Activated CD4-positive, alpha-beta T cell treated with anti-CD3 and anti-CD28 coated beads, Interleukin-2, amount 10 ng/mL, durations not matched to agents 24 days and 14 days (primary cell): Measurements from ENCODE around the gene ZC3H12A. TPM values are rescaled to one million over a fixed set of nuclear protein-coding genes. Genes with fewer than 3 reads are reported as not detected.

ENCODE experiments used
- DNase-seq: peaks from one replicate; pipeline ENCODE4 v3.0.0; 2022
- H3K27ac Mint-ChIP-seq: one replicate; pipeline ENCODE4 v1.8.0; 2022; ENCODE audit warnings: mild to moderate bottlenecking, mixed read lengths
- H3K27me3 Mint-ChIP-seq: one replicate; pipeline ENCODE4 v1.8.0; 2022; ENCODE audit warnings: mixed read lengths
- H3K36me3 Mint-ChIP-seq: one replicate; pipeline ENCODE4 v1.8.0; 2022; ENCODE audit warnings: low read depth, mild to moderate bottlenecking, mixed read lengths
- H3K4me1 Mint-ChIP-seq: one replicate; pipeline ENCODE4 v1.8.0; 2021; ENCODE audit warnings: mixed read lengths
- H3K4me3 Mint-ChIP-seq: one replicate; pipeline ENCODE4 v1.8.0; 2022; ENCODE audit warnings: mild to moderate bottlenecking, moderate library complexity, mixed read lengths
- H3K9me3 Mint-ChIP-seq: one replicate; pipeline ENCODE4 v1.8.0; 2021; ENCODE audit warnings: mixed read lengths
- intact Hi-C: fragments of 100-400 bp; cut with micrococcal nuclease; formaldehyde crosslinking; loops from one replicate; pipeline ENCODE4 v1.15.1; 2023
- total RNA-seq: library from RNA; stranded (reverse); gene quantifications from 2 replicates; pipeline ENCODE4 v1.2.3, GENCODE V29; 2022

The ZC3H12A gene
- total RNA-seq, 1 donor from 2014 or later: 40.4 TPM

DNA sequence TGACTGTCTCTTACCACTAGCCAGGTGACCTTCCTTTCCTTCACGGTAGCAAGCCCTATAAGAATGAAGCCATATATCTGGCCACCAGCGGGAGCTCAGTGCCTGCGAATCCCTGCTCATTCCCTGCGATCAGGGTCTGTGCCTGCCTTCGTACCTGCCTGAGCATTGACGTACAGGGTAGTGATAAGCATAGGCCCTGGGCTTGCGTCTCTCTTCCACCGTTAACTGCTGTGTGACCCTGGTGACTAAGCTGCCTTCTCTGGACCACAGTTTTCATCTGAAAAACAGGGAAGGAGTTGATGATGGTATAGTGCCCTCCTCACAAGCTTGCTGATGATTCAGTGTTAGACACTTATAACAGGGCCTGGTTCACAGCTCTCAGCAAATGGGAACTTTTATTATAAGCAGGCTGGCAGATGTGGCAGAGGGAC is 4.1 kb downstream of the ZC3H12A start:
- H3K27ac Mint-ChIP-seq: peak overlapping the region; percentile 98
- peak; percentile 74 for DNase-seq
- no peaks in the 10 kb centered on the region for H3K27me3 Mint-ChIP-seq
- peak overlapping the region; percentile 97 for H3K4me3 Mint-ChIP-seq
- intact Hi-C loops: loop anchor here (2.0 to 10.0 kb wide), 8 partner anchors 76 to 1376 kb away; partner anchors contain the start of genes C1orf122, MAP7D1, MTF1 and RRAGC
- no peaks in the 10 kb centered on the region for H3K9me3 Mint-ChIP-seq
- H3K36me3 Mint-ChIP-seq: peaks cover 83% of the 10 kb centered on the region
- peaks cover 35% of the 10 kb centered on the region for H3K4me1 Mint-ChIP-seq

DNA sequence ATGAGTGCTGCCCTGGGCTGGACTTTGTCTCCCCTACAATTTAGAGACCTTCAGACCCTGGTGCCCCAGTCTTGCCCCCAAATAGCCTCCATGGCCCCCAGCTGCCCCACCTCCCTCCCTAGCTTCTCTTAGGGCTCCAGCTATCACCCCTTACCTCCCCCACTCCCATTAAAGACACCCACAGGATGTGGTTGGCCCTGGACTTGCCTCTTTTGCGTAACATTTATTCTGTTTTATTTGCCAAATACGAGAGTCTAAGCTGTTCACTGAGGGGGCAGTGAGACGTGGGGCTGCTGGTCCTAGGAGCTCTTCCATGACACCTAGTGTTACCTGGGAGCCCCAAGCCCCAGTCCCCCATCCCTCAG is 4.5 kb downstream of the ZC3H12A start:
- DNase-seq: peak; percentile 80
- Mint-ChIP-seq H3K27ac (peak overlapping the region; percentile 98), H3K36me3 (peaks cover 87% of the 10 kb centered on the region), H3K4me1 (peaks cover 31% of the 10 kb centered on the region), H3K4me3 (peak overlapping the region; percentile 97), H3K27me3 (no peaks in the 10 kb centered on the region), H3K9me3 (no peaks in the 10 kb centered on the region)
- intact Hi-C loops: loop anchor here (1.0 to 10.0 kb wide), 9 partner anchors 35 to 1376 kb away; partner anchors contain the start of genes C1orf122, MAP7D1, MEAF6 and MTF1

DNA sequence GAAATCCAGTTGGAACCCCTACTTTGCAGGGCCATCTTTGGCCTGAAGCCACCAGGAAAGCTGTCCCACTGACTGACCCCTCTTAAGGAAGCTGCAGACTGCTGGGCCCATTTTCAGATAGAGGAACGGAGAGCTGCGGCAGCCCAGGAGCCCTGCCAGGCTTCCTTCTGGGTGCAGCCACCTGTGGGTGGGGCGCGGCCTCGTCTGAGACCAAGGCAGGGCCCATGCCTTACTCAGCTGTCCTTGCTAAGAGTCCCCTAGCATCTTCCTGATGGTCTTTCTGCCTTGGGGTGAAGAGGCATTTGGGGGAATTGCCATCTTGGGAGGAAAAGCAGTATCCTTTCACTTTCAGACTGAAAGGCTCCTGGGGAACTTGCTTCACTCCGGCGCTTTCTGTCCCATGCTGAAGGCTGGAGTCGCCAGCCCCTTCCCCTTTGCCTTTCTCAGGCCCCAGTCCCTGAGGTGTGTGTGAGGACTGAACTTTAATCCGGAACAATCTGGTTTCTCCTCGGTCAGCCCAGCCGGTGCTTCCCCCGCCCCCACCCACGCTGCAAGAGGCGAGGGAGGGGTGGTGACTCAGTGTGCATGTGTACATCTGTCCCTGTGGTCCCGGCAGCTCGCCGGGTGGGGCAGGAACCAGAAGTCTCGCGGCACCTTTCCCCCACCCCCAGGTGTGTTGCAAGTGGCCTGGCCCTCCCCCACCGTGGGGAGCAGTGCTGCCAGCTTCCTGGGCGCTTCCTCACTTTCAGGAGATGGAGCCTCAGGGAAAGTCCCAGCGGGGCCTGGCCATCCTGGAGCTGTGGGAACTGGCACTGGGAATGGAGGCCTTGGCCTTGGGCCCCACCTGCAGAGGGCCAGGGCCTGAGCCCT is 5.1 kb downstream of the ZC3H12A start:
- H3K27me3 Mint-ChIP-seq: no peaks in the 10 kb centered on the region
- H3K4me3 Mint-ChIP-seq: peak overlapping the region; percentile 97
- peak; percentile 94 for DNase-seq
- H3K4me1 Mint-ChIP-seq: peaks cover 32% of the 10 kb centered on the region
- no peaks in the 10 kb centered on the region for H3K9me3 Mint-ChIP-seq
- peak overlapping the region; percentile 98 for H3K27ac Mint-ChIP-seq
- intact Hi-C loops: loop anchor here (1.0 to 10.0 kb wide), 9 partner anchors 35 to 1375 kb away; partner anchors contain the start of genes C1orf122, MAP7D1, MEAF6 and MTF1
- H3K36me3 Mint-ChIP-seq: peaks cover 93% of the 10 kb centered on the region

DNA sequence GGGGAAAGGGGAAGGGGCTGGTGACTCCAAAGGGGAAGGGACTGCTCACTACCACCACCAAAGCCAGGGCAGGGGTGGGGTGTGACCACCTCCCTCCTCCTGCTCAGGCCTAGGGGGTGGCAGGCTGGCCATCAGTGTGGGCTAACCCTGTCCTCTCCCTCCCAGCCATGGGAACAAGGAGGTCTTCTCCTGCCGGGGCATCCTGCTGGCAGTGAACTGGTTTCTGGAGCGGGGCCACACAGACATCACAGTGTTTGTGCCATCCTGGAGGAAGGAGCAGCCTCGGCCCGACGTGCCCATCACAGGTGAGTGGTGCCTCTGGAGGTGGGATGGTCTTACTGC is 5.7 kb downstream of the ZC3H12A start:
- Mint-ChIP-seq H3K4me1 (peaks cover 32% of the 10 kb centered on the region), H3K4me3 (peak overlapping the region; percentile 97), H3K9me3 (no peaks in the 10 kb centered on the region), H3K36me3 (peaks cover 90% of the 10 kb centered on the region), H3K27me3 (no peaks in the 10 kb centered on the region), H3K27ac (peak overlapping the region; percentile 98)
- intact Hi-C loops: no loop called here
- no peak for DNase-seq

DNA sequence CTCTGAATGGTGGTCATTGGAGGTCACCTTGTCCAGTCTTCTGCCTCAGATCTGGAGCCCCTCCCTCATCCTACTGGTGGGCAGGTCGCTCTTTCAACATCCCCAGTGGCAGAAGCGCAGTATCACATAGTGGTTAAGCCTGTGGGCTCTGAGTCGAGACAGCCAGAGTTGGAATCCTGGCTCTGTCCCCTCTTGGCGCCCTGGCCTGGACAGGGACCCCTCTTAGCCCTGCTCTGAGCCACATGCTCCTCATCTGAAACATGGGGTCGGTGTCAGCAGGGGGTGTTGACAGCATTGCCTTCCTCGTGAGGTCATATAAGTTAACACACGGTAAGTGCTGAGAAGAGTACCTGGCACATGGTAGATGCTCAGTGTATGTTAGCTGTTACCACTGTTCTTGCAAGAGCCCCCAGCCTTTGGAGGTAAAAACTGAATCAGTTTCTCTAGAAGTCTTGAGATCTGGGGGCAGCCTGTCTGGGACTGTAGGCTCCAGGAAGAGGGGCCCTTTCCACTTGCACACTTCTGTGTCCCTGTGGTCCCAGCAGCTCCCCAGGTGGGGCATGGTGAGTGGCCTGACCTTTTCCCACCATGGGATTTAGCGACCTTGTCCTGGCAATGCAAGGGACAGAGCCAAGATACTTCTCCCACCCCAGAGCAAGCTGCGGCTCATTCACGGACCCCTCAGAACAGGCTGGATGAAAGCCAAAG is 6.4 kb downstream of the ZC3H12A start:
- peaks cover 84% of the 10 kb centered on the region for H3K36me3 Mint-ChIP-seq
- H3K27ac Mint-ChIP-seq: peak overlapping the region; percentile 87
- intact Hi-C loops: no loop called here
- peaks cover 32% of the 10 kb centered on the region for H3K4me1 Mint-ChIP-seq
- no peaks in the 10 kb centered on the region for H3K27me3 Mint-ChIP-seq
- H3K9me3 Mint-ChIP-seq: no peaks in the 10 kb centered on the region
- H3K4me3 Mint-ChIP-seq: peak overlapping the region; percentile 97
- DNase-seq: peak; percentile 61

DNA sequence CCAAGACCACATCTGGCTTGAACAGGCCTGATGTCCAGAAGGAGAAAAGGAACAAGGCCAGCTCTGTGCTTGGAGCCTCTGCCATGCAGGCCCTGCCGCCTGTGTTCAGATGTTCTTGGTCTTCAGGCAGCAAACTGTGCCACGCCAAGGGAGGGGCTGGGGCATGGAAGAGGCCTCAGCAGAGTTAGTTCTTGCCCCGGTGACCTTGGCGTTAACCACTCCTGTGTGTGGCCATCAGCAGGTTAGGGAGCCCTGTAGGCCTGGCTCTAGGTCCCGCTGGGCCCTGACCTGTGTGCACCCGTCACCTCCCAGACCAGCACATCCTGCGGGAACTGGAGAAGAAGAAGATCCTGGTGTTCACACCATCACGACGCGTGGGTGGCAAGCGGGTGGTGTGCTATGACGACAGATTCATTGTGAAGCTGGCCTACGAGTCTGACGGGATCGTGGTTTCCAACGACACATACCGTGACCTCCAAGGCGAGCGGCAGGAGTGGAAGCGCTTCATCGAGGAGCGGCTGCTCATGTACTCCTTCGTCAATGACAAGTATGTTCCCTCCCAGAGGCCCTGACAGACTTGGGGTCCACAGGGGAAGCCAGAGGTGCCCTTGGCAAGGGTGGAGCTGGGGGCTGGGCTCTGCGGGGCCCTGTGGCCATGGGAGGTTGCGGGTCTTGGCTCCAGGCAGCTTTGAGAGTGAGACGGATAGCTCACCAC is 7.1 kb downstream of the ZC3H12A start:
- H3K4me3 Mint-ChIP-seq: peak overlapping the region; percentile 28
- H3K27me3 Mint-ChIP-seq: no peaks in the 10 kb centered on the region
- intact Hi-C loops: no loop called here
- peaks cover 77% of the 10 kb centered on the region for H3K36me3 Mint-ChIP-seq
- peak; percentile 62 for DNase-seq
- no peaks in the 10 kb centered on the region for H3K9me3 Mint-ChIP-seq
- H3K4me1 Mint-ChIP-seq: peaks cover 32% of the 10 kb centered on the region
- H3K27ac Mint-ChIP-seq: peak overlapping the region; percentile 87

DNA sequence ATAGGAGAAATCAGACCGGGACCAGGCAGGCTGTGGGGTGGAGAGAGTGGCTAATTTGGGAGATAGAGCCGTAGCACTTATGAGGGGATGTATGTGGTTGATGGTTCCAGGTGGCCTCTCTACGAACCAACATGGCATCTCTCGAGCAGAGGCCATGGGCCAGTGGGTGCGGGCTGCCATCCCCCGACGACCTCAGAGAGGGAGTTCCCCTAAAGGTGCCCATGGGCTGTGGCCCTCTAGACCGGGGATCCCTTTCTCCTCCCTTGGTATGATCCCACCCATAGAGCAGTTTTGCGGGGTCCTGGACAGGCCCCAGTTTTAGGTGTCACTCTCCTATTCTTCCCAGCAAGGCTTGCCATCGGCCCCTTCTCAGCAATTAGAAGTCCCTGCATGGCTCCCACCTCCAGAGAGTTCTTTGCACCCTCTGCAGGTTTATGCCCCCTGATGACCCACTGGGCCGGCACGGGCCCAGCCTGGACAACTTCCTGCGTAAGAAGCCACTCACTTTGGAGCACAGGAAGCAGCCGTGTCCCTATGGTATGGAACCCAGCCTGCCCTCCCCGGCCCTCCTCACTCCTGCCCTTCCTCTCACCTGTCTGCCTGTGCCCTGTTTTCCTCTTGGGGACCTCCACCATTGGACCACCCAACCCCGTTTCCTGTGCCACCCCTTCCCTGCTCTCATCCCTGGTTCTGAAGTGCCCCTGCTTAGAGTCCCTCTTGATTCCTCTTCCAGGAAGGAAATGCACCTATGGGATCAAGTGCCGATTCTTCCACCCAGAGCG is 7.8 kb downstream of the ZC3H12A start:
- intact Hi-C loops: no loop called here
- H3K9me3 Mint-ChIP-seq: no peaks in the 10 kb centered on the region

DNA sequence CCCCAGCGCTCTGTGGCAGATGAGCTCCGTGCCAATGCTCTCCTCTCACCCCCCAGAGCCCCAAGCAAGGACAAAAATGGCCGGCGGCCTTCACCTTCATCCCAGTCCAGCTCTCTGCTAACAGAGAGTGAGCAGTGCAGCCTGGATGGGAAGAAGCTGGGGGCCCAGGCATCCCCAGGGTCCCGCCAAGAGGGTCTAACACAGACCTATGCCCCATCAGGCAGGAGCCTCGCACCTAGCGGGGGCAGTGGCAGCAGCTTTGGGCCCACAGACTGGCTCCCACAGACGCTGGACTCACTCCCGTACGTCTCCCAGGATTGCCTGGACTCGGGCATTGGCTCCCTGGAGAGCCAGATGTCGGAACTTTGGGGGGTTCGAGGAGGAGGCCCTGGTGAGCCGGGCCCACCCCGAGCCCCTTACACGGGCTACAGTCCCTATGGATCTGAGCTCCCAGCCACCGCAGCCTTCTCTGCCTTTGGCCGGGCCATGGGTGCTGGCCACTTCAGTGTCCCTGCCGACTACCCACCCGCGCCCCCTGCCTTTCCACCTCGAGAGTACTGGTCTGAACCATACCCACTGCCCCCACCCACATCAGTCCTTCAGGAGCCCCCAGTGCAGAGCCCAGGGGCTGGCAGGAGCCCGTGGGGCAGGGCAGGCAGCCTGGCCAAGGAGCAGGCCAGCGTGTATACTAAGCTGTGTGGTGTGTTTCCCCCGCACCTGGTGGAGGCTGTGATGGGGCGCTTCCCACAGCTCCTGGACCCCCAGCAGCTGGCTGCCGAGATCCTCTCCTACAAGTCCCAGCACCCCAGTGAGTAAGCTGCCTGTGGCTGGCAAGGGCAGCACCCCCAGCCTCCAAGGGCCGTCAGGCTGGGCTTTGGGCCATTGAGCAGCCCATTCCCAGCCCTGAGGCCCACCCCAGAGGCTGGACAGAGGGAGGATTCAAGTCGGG is 8.7 kb downstream of the ZC3H12A start:
- intact Hi-C loops: no loop called here
- H3K27ac Mint-ChIP-seq: peak overlapping the region; percentile 74
- H3K4me1 Mint-ChIP-seq: peaks cover 37% of the 10 kb centered on the region
- no peaks in the 10 kb centered on the region for H3K9me3 Mint-ChIP-seq
- no peak for DNase-seq
- peaks cover 60% of the 10 kb centered on the region for H3K36me3 Mint-ChIP-seq
- H3K4me3 Mint-ChIP-seq: no peak overlapping the region
- no peaks in the 10 kb centered on the region for H3K27me3 Mint-ChIP-seq

More for the DNA sequence above, 7.8 kb downstream of the ZC3H12A start:
- H3K27ac Mint-ChIP-seq: peak overlapping the region; percentile 87
- peaks cover 38% of the 10 kb centered on the region for H3K4me1 Mint-ChIP-seq
- DNase-seq: no peak
- peak overlapping the region; percentile 28 for H3K4me3 Mint-ChIP-seq
- no peaks in the 10 kb centered on the region for H3K27me3 Mint-ChIP-seq
- H3K36me3 Mint-ChIP-seq: peaks cover 69% of the 10 kb centered on the region

- DNase-seq: no peak
- Mint-ChIP-seq H3K4me1 (peaks cover 37% of the 10 kb centered on the region), H3K9me3 (no peaks in the 10 kb centered on the region), H3K27me3 (no peaks in the 10 kb centered on the region), H3K36me3 (peaks cover 56% of the 10 kb centered on the region), H3K27ac (no peak overlapping the region), H3K4me3 (no peak overlapping the region)
- intact Hi-C loops: no loop called here
Measured at GRCh38 chr1:37483785-37484184, 9.4 kb downstream of the ZC3H12A start.

- no peaks in the 10 kb centered on the region for H3K27me3 Mint-ChIP-seq
- no peak for DNase-seq
- peak overlapping the region; percentile 55 for H3K27ac Mint-ChIP-seq
- H3K4me3 Mint-ChIP-seq: no peak overlapping the region
- peaks cover 49% of the 10 kb centered on the region for H3K36me3 Mint-ChIP-seq
- intact Hi-C loops: no loop called here
- H3K9me3 Mint-ChIP-seq: no peaks in the 10 kb centered on the region
- peaks cover 33% of the 10 kb centered on the region for H3K4me1 Mint-ChIP-seq
Measured at GRCh38 chr1:37484325-37485051, 10.1 kb downstream of the ZC3H12A start.

- Mint-ChIP-seq H3K4me3 (no peak overlapping the region), H3K27ac (no peak overlapping the region), H3K9me3 (no peaks in the 10 kb centered on the region), H3K27me3 (no peaks in the 10 kb centered on the region), H3K36me3 (peaks cover 43% of the 10 kb centered on the region), H3K4me1 (peaks cover 24% of the 10 kb centered on the region)
- DNase-seq: no peak
- intact Hi-C loops: no loop called here
Measured at GRCh38 chr1:37485902-37486679, 11.7 kb downstream of the ZC3H12A start.
